KMS-11 (cell line): ENCODE results near the gene EHBP1L1.

Experiments
- H2AFZ ChIP-seq: fragments of 200-600 bp; sonication (generic); 2 replicates; pipeline ENCODE4 v1.6.1; 2016; ENCODE audit warnings: antibody characterized with exemption, mixed run types, low read depth
- H3K27ac ChIP-seq: fragments of 200-600 bp; sonication (generic); 2 replicates; pipeline ENCODE4 v1.6.1; 2016; ENCODE audit warnings: mild to moderate bottlenecking, mixed run types
- H3K27me3 ChIP-seq: fragments of 200-600 bp; sonication (generic); 2 replicates; pipeline ENCODE4 v1.6.1; 2017; ENCODE audit warnings: mild to moderate bottlenecking, low read depth, mixed run types, moderate library complexity; ENCODE audit not compliant: insufficient read depth
- H3K36me3 ChIP-seq: fragments of 200-600 bp; sonication (generic); 2 replicates; pipeline ENCODE4 v1.6.1; 2017; ENCODE audit warnings: mild to moderate bottlenecking, mixed run types; ENCODE audit not compliant: insufficient read depth
- H3K4me1 ChIP-seq: fragments of 200-600 bp; sonication (generic); 2 replicates; pipeline ENCODE4 v1.6.1; 2016; ENCODE audit warnings: mild to moderate bottlenecking, low read depth, mixed run types; ENCODE audit not compliant: poor library complexity, severe bottlenecking
- H3K4me2 ChIP-seq: fragments of 200-600 bp; sonication (generic); 2 replicates; pipeline ENCODE4 v1.7.0; 2016; ENCODE audit warnings: mild to moderate bottlenecking, mixed run types
- H3K4me3 ChIP-seq: fragments of 200-600 bp; sonication (generic); IDR thresholded peaks from 2 replicates; pipeline ENCODE4 v1.6.1; 2017; ENCODE audit warnings: low read depth, low read length, mixed read lengths; ENCODE audit not compliant: insufficient read depth
- H3K79me2 ChIP-seq: fragments of 200-600 bp; sonication (generic); 2 replicates; pipeline ENCODE4 v1.6.1; 2016; ENCODE audit warnings: low read depth, mixed run types; ENCODE audit not compliant: insufficient read depth
- H3K9ac ChIP-seq: fragments of 200-600 bp; sonication (generic); 2 replicates; pipeline ENCODE4 v1.6.1; 2016; ENCODE audit warnings: mild to moderate bottlenecking, mixed run types
- H4K20me1 ChIP-seq: fragments of 200-600 bp; sonication (generic); 2 replicates; pipeline ENCODE4 v1.6.1; 2016; ENCODE audit warnings: mild to moderate bottlenecking, mixed run types; ENCODE audit not compliant: insufficient read depth
- TF ChIP-seq, protein P1 (sequence below): fragments of 200-600 bp; sonication (generic); conservative IDR thresholded peaks from 2 replicates; pipeline ENCODE4 v1.6.1; 2017; ENCODE audit warnings: low read depth, mild to moderate bottlenecking, antibody characterized with exemption, low read length, moderate library complexity, mixed read lengths

Gene EHBP1L1

GRCh38 chr11:65595131-65595530 lies 19.3 kb downstream of the EHBP1L1 start:
- Histone ChIP-seq H3K79me2 (no peaks in the 10 kb centered on the region), H4K20me1 (no peaks in the 10 kb centered on the region), H3K27me3 (no peaks in the 10 kb centered on the region), H3K27ac (no peak overlapping the region), H3K36me3 (no peaks in the 10 kb centered on the region), H3K4me3 (no peak overlapping the region), H3K4me2 (no peak overlapping the region), H3K9ac (no peak overlapping the region), H3K4me1 (peaks cover 28% of the 10 kb centered on the region), H2AFZ (no peak overlapping the region)
- TF ChIP-seq, protein P1, sequence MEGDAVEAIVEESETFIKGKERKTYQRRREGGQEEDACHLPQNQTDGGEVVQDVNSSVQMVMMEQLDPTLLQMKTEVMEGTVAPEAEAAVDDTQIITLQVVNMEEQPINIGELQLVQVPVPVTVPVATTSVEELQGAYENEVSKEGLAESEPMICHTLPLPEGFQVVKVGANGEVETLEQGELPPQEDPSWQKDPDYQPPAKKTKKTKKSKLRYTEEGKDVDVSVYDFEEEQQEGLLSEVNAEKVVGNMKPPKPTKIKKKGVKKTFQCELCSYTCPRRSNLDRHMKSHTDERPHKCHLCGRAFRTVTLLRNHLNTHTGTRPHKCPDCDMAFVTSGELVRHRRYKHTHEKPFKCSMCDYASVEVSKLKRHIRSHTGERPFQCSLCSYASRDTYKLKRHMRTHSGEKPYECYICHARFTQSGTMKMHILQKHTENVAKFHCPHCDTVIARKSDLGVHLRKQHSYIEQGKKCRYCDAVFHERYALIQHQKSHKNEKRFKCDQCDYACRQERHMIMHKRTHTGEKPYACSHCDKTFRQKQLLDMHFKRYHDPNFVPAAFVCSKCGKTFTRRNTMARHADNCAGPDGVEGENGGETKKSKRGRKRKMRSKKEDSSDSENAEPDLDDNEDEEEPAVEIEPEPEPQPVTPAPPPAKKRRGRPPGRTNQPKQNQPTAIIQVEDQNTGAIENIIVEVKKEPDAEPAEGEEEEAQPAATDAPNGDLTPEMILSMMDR, result no peak

DNA sequence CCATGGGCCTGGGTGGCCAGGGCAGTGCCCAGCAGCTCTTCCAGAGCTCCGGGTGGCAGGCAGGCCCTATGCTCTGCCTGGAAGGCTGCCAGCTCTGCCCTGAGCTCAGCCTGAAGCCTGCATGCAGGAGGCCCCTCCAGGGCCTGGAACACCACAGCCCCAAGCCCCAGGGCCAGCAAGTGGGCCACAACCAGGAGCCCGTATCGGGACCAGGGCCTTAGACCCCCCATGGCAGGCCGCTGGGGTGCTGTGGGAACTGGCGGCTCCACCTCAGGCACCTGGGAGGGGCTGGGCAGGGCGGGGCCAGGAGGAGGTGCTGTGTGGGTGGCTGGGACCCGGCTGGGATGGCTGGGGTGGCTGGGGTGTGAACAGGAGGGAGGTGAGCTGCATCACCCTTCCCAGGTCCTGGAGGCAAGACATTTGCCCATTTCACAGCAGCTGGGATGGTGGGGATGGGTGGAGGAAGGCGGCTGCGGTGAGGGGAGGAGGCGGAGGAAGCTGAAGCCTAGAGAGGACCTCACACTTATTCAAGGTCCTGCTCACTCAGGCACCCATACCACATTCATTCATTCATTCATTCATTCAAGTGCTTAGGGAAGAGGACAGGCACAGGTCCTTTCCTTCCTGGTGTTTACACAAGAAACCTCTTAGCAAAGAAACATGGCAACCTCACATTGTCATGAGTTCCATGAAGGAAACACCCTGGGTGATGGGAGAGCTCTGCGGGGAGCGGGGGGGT lies 19.9 kb downstream of the EHBP1L1 start, which contains the start of gene KCNK7:
Gene KCNK7, minus strand, starts transcription at position 258 of the 739 bp plus-strand sequence. Its CDS starts 28 bp downstream, at position 230.
- Histone ChIP-seq H3K4me2 (no peak within 1 kb of the TSS), H2AFZ (no peak within 1 kb of the TSS), H3K4me1 (peaks cover 22% of the 10 kb centered on the region), H3K36me3 (no peaks in the 10 kb centered on the region), H3K27ac (no peak within 1 kb of the TSS), H3K9ac (no peak within 1 kb of the TSS), H3K27me3 (no peaks in the 10 kb centered on the region), H3K4me3 (no peak within 1 kb of the TSS), H3K79me2 (no peaks in the 10 kb centered on the region), H4K20me1 (no peaks in the 10 kb centered on the region)
- TF ChIP-seq, protein P1, result no peak

DNA sequence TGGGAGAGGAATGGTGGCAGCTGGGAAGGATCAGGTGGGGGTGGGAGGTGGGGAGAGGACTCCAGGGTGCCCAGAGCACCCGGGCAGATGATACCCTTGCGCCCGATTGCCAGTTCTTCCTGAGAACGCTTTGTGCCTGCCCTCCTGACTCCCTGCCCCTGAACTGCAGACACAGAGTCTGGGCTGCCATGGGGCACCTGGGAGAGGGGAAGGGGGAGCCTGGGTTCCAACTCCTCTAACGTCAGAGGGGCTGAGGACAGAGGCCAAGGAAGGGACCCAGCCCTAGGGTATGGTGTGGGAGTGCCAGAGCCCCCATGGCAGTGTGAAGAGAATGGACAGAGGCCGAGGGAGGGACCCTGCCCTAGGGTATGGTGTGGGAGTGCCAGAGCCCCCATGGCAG lies 20.7 kb downstream of the EHBP1L1 start:
- no peak overlapping the region for H2AFZ ChIP-seq
- no peak overlapping the region for H3K4me2 ChIP-seq
- TF ChIP-seq, protein P1, result no peak

GRCh38 chr11:65598258-65598699 lies 22.4 kb downstream of the EHBP1L1 start:
- H4K20me1 ChIP-seq, result no peaks in the 10 kb centered on the region
- no peaks in the 10 kb centered on the region for H3K36me3 ChIP-seq
- no peak overlapping the region for H2AFZ ChIP-seq
- no peak overlapping the region for H3K4me2 ChIP-seq
- H3K27ac ChIP-seq, result no peak overlapping the region
- H3K4me1 ChIP-seq, result peaks cover 14% of the 10 kb centered on the region
- TF ChIP-seq, protein P1, result no peak
- no peak overlapping the region for H3K9ac ChIP-seq
- no peaks in the 10 kb centered on the region for H3K27me3 ChIP-seq
- no peak overlapping the region for H3K4me3 ChIP-seq
- H3K79me2 ChIP-seq, result no peaks in the 10 kb centered on the region

More for the DNA sequence above, 20.7 kb downstream of the EHBP1L1 start:
- H4K20me1 ChIP-seq, result no peaks in the 10 kb centered on the region
- no peak overlapping the region for H3K4me3 ChIP-seq
- no peak overlapping the region for H3K9ac ChIP-seq
- no peaks in the 10 kb centered on the region for H3K79me2 ChIP-seq
- peaks cover 14% of the 10 kb centered on the region for H3K4me1 ChIP-seq
- no peaks in the 10 kb centered on the region for H3K36me3 ChIP-seq
- H3K27me3 ChIP-seq, result no peaks in the 10 kb centered on the region
- no peak overlapping the region for H3K27ac ChIP-seq
